Frontal cortex (tissue), 4 donors: ENCODE results near the gene FGFR4. TPM values are rescaled to one million over a fixed set of nuclear protein-coding genes. Genes with fewer than 3 reads are reported as not detected.
A peak's percentile ranks its signal among the peaks of the same experiment; 100 is the strongest.

ENCODE experiments used
- DNase-seq, 2 donors: peaks; one replicate each; pipeline ENCODE4 v3.0.0; 2012; ENCODE audit warnings: low spot score in 2 of 2
- FAIRE-seq: peaks from 2 replicates; lab custom pipeline; 2012; peaks lifted over from hg19 to GRCh38; lab: Jason Lieb, UNC
- total RNA-seq: library from RNA; depleted of rRNA; stranded (reverse); fragments of >200 nt; gene quantifications from one replicate; pipeline ENCODE4 v1.2.3, GENCODE V29; 2014
- donor health status: control.
- donor health status: control.
- donor health status: control.

The FGFR4 gene
- total RNA-seq, 1 donor from 2014 or later: 1.2 TPM

GRCh38 chr5:177128551-177128981 lies 41.9 kb downstream of the FGFR4 start:
- FAIRE-seq (no peak), DNase-seq (no peak)

DNA sequence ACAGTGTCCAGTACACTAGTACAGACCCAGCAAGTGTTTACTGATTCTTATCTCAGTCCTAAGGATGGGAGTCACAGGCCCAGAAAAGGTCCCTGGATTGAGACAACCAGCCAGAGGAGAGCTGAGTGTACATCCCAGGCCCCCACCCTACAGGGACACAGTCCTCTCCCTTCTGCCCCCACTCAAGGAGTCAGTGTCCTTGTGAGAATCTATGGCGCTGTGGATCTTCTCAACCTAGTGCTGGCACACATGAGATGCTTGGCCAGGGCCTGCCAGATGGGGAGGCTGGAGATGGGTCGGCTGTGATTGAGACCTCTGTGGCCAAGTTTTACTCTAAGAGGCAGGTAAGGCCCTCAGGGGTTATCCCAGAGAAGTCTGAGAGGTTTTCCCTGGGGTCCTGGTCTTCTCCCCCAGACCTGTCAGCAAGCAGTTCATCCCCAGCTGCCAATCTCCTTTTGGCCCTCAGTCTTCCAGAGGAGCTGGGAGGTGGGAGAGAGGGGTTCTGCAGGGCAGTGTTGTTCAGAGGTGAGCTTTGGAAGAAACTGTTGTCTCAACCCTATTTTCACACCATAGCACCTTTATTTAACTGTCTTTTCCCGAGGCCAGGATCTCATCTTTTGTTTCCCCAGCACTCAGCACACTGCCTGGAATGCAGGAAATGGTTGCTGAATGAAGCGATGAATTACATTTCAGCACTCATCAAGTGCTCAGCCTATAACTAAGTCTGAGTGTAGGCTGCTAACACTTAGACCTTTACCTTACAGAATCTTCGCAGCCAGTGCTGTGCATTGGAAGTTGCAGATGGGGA lies 43.7 kb downstream of the FGFR4 start:
- no peak for DNase-seq
- FAIRE-seq: no peak

GRCh38 chr5:177131019-177131320 lies 44.3 kb downstream of the FGFR4 start:
- no peak for FAIRE-seq
- no peak for DNase-seq

DNA sequence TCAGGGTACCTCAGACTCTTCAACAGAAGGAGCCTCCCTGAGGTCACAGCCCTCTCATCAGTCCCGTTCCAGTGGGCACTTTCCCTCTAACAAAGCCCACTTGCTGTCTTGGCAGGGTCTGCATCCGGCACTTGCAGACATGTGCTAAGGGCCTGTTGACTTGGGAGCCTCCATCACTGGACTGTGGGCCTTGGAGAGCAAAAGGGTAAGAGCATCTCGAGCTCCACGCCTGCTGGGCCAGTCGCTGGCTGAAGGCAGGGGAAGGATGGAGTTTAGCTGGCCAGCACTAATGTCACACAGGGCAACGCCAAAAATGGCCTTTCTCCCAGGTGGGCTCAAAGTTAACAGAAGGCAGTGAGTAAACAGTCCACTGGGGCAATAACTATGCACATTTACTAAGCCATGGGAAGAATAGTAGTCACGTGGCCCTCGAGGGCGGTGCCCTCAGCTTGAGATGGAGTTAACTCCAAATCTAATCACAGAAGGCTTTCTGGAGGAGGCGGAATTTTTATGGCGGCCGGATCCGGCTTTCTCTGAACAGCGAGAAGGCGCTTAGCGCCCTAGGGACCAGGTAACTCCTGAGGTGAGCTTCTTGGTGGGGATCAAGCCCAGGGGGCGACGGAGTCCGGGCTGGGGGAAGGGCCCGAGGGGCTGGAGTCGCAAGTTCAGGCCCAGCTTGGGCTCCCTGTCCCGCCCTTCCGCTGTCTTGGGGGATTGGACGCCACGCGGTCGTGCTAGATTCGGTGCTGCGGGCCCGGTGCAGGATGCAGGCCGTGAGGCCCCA lies 44.8 kb downstream of the FGFR4 start:
- no peak for DNase-seq
- no peak for FAIRE-seq

GRCh38 chr5:177132136-177133095 lies 45.7 kb downstream of the FGFR4 start:
- peak; percentile 49 to 68 for DNase-seq
- no peak for FAIRE-seq

GRCh38 chr5:177133096-177133852 lies 46.6 kb downstream of the FGFR4 start, which contains the start of gene NSD1:
Gene NSD1 (plus strand): TSS chr5:177133773. CDS start chr5:177135104, 1,331 bp downstream.
- DNase-seq (peak; percentile 90 to 93), FAIRE-seq (no peak)

DNA sequence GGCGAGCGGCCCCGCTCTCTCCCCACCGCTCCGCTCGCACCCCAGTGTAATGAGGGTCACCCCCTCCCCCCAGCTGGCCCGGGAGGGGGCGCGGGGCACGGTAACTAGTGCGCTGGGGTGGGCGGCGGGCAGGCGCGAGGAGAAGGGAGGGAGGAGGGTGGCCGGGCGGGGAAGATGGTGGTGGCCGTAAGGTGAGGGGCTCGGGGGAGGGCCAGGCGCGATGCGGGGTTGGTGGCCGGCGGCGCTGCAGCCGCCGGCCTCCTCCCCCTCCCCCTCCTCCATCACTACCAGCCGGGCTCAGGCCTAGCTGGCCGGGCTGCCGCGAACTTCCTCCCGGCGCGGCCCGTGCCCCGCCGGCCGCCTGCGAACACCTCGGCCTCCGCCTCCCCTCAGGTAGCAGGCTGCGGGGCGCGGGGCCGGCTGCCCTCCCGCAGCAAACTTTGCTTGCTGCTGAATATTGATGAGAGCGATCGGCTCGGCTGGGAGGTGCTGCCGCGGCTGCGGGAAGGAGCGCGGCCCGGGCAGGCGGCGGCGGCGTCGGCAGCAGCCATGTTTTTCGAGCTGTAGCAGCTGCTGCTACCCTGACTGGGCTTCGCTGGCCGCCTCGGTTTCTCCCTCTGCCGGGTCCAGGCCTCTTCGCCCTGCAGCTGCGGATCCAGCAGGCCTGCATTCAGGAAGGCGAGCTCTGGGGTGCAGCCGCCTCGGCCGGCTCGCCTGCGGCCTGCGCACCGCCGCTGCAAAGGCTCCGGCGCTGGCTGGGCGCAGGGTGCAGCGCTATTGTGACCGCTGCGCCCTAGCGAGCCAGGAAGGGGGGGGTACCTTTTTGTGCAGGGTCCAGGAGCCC lies 47.4 kb downstream of the FGFR4 start:
- FAIRE-seq (no peak), DNase-seq (peak in 1 of 2 donors; percentile 65)

GRCh38 chr5:177134697-177135225 lies 48.0 kb downstream of the FGFR4 start:
- FAIRE-seq: no peak
- DNase-seq: no peak

GRCh38 chr5:177140312-177140711 lies 53.6 kb downstream of the FGFR4 start:
- no peak for FAIRE-seq

DNA sequence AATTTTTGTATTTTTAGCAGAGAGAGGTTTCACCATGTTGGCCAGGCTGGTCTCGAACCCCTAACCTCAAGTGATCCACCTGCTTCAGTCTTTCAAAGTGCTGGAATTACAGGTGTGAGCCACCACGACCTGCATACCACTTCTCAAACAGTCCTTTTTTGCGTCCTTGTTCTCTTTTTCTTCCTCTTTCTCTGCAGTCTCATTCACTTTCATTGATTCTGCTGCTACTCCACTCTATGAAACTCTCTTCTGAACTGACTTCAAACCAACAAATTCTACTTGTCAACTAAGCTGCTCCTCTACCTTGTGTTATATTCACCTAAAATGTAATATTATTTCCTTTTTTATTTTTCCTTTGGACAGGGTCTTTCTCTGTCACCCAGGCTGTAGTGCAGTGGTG lies 54.8 kb downstream of the FGFR4 start:
- no peak for DNase-seq
- no peak for FAIRE-seq

More at GRCh38 chr5:177140312-177140711, 53.6 kb downstream of the FGFR4 start:
- DNase-seq: no peak

DNA sequence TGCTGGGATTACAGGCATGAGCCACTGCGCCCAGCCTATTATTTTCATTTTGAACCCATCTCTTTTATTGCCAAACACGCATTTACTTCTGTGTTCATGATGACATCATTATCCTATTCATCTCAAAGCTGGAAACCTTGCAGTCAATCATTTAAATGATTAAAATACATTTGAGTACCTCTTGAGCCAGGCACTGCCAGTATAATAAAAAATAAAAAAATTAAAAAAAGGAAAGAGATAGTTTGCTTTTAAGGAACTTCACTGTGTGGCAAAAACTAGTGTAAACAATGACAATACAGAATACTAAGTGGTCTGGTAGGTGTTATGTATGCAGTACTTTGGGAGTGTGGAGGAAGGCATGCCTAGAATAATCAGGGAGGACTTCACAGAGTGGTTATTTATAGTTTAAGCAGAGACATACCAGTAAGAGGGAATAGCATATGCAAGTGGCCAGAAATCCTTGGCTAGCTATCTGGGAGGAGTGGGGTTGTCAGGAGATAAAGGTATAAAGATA lies 55.4 kb downstream of the FGFR4 start:
- no peak for FAIRE-seq

DNA sequence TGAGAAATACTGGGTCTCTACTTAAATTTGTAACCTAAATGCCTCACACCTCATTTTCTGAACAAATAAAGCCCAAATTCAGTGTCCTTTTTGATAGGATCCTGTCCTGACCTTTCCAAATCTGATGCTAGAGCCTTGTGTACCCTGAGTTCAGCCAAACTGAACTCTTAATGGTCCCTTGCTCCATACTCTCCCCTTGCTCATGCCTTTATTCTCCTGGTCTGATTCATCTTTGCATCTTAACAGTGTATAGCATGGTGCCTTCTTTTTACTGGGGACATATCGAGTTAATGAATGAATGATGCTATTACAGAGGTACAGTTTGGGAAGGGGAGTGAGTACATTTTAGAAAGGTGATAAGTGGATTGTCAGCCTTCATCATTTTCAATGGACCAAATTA lies 56.1 kb downstream of the FGFR4 start:
- DNase-seq: no peak
- no peak for FAIRE-seq

More for the DNA sequence above, 55.4 kb downstream of the FGFR4 start:
- DNase-seq: no peak

- FAIRE-seq: no peak
- DNase-seq: no peak
Measured at GRCh38 chr5:177146891-177147638, 60.4 kb downstream of the FGFR4 start.
